ENCODE data around the gene CXXC5.

The CXXC5 gene

DNA sequence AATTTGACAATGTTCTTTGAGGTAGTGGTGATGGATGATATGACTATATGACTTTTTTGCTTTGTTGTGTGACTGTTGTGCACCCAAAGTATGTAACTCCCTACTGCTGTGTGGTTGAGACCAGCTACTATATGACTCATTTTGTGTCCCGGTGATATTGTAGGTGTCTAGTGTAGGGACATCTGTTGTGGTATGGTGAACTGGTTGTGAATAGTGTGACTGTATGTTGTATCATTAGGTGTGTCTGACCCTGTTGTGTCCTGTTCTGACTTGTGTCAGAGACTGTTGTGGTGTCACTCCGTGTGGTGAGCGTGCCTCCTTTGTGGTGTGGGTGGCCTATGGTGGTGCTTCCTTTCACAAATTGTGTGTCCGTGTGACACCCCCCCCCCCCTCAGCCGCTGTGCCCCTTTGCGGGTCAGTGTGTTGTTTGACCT lies 11.2 kb upstream of the CXXC5 start:
- intact Hi-C loops (cut with DNase I) = no loop called here
- DNase-seq = peak in 1 of 42 donors; percentile 24

DNA sequence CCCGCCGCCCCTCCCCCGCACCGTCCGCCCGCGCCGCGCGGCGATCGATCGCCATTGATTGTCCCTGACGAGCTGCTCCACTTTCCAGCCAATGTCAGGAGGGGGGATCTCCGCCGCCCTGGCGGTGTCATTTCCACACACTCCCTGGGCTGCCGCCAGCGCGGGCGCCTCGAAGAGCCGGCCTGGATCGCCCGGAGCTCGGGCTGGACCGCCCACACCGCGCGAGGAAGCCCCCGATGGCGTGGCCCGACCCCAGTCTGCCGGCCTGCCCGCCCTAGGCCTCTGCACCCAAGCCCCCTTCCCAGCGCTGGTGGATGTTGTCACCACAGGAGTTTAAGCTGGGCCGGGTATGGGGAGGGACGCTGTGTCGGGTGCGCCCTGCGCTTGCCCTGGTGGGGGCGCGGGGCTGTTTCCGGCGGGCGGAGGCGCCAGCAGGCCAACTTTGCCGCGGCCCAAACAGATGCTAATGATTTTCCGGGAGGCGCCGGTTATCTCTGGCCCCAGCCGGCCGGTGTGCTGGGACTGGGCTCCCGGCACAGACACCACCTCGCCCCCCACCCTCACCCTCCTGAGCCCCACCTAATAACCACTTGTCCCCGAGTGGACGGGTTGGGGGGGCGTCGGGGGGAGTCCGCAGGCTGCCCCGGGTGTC lies 10.6 kb upstream of the CXXC5 start:
- intact Hi-C loops (cut with DNase I) = no loop called here
- DNase-seq = peak in 41 of 42 donors; percentile 69 to 94 (median 84)

- peak; percentile 68 to 95 (median 88) for DNase-seq
Observed at GRCh38 chr5:139638090-139638735, 9.9 kb upstream of the CXXC5 start.

DNA sequence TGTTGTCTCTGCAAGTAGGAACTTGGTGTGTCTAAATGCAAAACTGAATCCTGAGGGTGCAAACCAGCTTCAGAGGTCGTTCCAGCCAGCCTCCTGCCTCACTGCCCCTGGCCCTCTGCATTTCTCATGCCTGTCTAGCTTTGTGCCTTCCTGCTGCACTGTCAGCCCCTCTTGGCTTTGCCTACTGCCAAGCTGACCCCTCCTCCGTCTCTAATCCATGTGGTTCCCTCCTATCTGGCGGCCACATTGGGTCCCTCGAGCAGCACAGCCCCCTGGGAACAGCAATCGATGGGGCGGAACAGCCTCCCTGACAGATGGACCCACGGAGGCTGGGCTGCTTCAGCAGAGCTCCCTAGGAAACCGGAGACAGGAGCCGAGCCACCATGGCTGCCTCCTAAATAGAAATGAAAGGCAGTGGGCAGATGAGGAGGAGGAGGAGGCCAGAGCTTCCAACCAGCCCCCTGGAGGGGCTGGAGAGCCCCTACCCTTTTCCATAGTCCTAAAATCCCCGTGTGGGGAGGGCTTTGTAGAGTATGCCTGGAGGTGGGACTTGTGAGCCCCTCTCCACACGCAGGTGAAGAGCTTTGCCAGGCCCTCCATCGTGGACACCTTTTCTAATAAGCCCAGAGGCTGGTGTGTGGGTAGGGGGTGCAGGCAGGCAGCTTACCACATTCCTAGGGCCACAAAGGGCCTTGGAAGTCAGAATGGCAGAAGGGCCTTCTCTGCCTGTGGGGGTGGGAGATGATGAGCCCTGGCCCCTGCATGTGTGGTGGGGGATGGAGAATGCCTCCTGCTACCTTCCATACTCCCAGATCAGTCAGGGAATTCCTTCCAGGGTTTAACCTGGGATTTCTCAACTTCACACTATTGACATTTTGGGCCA lies 9.2 kb upstream of the CXXC5 start:
- intact Hi-C loops (cut with DNase I) = no loop called here
- peak in 12 of 42 donors; percentile 2 to 39 (median 16) for DNase-seq

More at GRCh38 chr5:139638090-139638735, 9.9 kb upstream of the CXXC5 start:
- intact Hi-C loops (cut with DNase I) = no loop called here

- intact Hi-C loops (cut with DNase I) = no loop called here
- DNase-seq = peak in 37 of 42 donors; percentile 42 to 86 (median 64)
Observed at GRCh38 chr5:139639619-139640380, 8.3 kb upstream of the CXXC5 start.

DNA sequence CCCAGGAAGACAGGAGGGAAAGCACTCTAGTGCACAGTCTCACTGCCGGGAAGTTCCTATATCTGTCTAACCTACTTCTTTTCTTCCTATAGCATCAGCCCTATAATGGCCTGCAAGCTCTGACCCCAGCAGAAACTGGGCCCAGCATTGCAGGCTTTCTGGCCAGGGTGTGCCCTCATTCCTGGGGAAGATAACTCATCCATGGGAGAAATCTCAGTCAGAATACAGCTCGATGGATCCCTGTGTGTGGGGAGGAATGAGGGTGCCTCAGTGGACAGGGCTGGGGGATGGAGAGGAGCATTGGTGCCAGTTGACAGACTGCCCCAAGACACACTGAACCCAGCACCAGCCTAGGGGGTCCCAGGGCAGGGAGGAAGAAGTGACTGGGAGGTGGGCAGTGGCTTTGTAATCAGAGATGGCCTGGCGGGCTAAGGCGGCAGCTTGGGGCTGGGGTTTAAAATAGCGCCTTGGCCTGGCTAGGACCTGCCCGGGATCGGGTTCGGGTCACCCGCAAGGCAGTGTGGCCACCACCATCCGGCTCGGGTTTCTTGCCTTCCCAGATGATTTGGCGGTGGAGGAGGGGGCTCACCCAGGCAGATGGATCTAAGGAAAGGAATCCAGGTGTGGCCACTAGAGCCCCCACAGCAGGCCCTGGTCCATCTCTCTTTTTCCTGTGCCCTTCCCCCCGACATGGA lies 7.6 kb upstream of the CXXC5 start:
- peak in 11 of 42 donors; percentile 3 to 41 (median 17) for DNase-seq
- intact Hi-C loops (cut with DNase I) = no loop called here

- intact Hi-C loops (cut with DNase I) = no loop called here
- peak in 11 of 42 donors; percentile 1 to 38 (median 12) for DNase-seq
Observed at GRCh38 chr5:139641116-139642080, 6.8 kb upstream of the CXXC5 start.

DNA sequence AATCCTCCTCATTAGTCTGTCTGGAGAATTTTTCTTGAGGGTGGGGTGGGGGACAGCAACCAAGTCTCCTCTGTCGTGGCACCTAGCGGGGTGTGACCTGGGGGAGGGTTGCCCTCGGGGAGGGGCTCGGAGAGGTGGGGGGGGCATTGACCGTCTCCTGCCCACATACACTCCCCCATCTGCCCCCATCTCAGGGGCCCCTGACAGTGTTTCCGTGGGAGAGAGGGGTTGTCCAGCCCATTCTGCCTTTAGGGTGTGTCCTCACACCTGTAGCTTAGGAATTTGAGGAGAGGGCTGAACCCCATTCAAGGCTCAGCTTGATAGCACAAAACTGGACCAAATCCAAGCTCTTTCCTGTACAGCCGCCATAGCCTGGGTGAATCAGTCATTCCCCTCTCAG lies 5.9 kb upstream of the CXXC5 start:
- peak in 6 of 42 donors; percentile 0 to 25 (median 3) for DNase-seq
- intact Hi-C loops (cut with DNase I) = no loop called here

DNA sequence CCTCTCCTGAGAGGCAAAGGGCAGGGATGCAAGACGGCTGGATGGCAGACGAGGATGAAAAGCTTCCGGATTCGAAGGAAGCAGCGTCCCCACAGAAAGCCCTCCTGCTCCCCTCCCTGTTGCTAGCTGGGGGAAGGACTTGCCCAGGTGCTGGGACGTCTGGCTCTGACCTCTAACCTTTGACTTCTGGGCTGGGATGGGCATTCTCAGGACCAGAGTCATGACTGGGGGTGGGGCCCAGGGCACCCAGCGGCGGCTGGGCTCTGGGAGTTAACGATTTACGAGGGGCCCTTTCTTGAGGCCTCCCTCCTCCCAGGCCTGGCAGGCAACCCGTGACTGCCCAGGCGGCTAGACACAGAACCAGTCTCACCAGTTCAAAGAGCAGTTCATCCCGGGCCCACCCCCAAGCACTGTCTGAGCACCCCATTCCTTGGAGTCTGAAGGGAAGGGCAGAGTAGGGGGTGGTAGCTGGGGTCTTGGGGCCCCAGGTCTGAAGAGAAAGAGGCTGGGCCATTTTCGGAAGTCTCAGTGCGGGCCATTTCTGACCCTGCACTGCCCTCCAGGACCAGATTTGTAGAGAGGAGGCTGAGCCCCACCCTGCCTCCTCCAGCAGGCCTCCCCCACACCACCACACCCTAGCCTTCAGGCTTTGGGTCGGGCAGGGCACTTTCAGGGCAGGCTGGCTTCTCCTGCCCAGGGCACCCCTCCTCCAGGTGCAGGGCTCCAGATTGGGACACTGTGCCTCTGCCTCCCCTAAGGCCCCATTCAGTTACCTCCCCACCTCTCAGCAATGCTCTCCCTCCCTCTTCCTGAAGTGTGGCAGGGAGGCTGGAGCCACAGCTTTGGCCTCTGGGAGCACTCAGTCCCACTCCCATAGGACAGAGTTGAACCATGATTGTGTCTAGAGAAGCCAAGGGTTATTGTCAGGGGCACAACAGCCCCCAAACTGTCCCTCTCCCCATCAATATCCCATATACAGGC lies 5.0 kb upstream of the CXXC5 start:
- intact Hi-C loops (cut with DNase I) = no loop called here
- DNase-seq = peak in 15 of 42 donors; percentile 2 to 64 (median 11)

DNA sequence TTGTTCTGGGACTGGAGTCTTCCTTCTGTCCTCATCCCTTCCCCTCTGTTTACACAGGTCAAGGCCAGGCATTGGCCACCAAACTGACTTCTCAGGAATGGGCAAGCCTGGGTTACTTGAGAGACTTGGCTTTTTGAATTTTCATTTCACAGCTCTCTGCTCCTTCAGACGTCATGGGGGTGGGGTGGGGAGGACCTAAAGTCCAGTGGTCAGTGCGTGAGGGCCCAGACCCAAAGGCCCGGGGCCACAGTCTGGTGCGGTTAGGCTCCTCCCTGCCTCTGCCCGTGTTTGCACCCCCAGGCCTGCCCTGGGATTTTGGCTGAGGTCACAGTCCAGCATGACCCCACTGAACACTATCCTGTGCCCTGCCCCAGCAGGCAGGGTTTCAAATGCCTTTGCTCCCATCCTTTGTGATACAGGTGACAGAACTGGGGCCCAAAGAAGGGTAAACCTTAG lies 4.1 kb upstream of the CXXC5 start:
- DNase-seq = peak in 7 of 42 donors; percentile 7 to 34 (median 10)
- intact Hi-C loops (cut with DNase I) = no loop called here

DNA sequence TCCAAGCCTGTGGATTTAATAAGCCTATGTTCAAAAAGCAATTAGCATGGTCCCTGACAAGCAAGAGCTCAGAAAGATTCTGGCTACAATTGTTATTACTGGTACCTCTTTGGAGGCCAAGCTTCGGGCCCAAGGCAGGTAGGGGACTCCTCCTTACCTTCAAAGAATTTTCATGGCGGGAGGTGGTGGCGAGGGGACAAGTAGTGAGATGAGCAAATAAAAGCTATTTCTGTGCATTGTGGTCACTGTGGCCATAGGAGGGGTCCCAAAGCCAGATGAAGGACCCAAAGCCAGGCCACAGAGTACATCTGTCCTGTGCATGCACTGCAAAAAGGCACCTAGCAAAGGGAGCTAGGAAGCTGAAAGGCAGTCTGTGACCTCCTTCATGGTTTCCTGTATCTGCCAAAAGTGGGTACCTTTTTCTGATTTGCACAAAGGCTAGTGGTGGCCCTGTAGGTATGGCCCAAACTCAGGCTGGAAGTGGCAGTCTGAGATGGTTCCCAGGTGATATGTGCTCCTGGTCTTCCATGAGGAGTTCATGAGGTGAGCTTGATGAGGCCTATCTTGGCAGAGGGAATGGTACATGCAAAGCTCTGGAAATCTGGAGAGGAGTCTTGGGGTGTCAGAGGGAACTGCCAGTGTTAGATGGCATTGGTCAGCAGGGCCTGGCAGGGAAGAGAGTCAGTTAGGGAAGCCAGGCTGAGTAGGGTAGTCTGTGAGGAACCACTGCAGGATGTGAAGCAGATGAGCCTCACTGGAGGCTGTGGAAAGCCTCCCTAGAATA lies 3.3 kb upstream of the CXXC5 start:
- peak in 15 of 42 donors; percentile 1 to 39 (median 13) for DNase-seq
- intact Hi-C loops (cut with DNase I) = loop anchor here (5.0 kb wide), 1 partner anchor 42 kb away; no protein-coding TSS in a partner anchor

- DNase-seq = peak in 11 of 42 donors; percentile 2 to 39 (median 7)
- intact Hi-C loops (cut with DNase I) = loop anchor here (5.0 kb wide), 1 partner anchor 42 kb away; no protein-coding TSS in a partner anchor
Observed at GRCh38 chr5:139645430-139645871, 2.7 kb upstream of the CXXC5 start.

GRCh38 chr5:139646111-139646510 lies 2.0 kb upstream of the CXXC5 start:
- DNase-seq = peak in 15 of 42 donors; percentile 0 to 42 (median 9)
- intact Hi-C loops (cut with DNase I) = loop anchor here (5.0 kb wide), 1 partner anchor 41 kb away; no protein-coding TSS in a partner anchor

- intact Hi-C loops (cut with DNase I) = loop anchor here (5.0 kb wide), 1 partner anchor 40 kb away; no protein-coding TSS in a partner anchor
- DNase-seq = peak in 18 of 42 donors; percentile 2 to 54 (median 28)
Observed at GRCh38 chr5:139646912-139647505, 1.1 kb upstream of the CXXC5 start.
